Hepatocyte (in vitro differentiated cells): ENCODE measurements around the gene ABCA2. TPM values are rescaled to one million over a fixed set of nuclear protein-coding genes. Genes with fewer than 3 reads are reported as not detected.

Experiments
- DNase-seq: peaks from one replicate; pipeline ENCODE4 v3.0.0-alpha.2; 2016; ENCODE audit warnings: low spot score
- H2AFZ ChIP-seq: fragments of 200-600 bp; sonication (generic); 2 replicates; pipeline ENCODE4 v1.6.0; 2016; ENCODE audit warnings: antibody characterized with exemption, mild to moderate bottlenecking
- H3K27ac ChIP-seq: fragments of 200-600 bp; sonication (generic); 2 replicates; pipeline ENCODE4 v1.5.1; 2016; ENCODE audit warnings: mild to moderate bottlenecking
- H3K27me3 ChIP-seq: fragments of 200-600 bp; sonication (generic); 2 replicates; pipeline ENCODE4 v1.6.1; 2016
- H3K36me3 ChIP-seq: fragments of 200-600 bp; sonication (generic); replicated peaks from 2 replicates; pipeline ENCODE4 v1.5.1; 2016; ENCODE audit warnings: low read depth; ENCODE audit not compliant: insufficient read depth
- H3K4me1 ChIP-seq: fragments of 200-600 bp; sonication (generic); 2 replicates; pipeline ENCODE4 v1.5.1; 2016; ENCODE audit warnings: mild to moderate bottlenecking, moderate library complexity; ENCODE audit not compliant: insufficient read depth
- H3K4me2 ChIP-seq: fragments of 200-600 bp; sonication (generic); 2 replicates; pipeline ENCODE4 v1.6.0; 2016
- H3K4me3 ChIP-seq: fragments of 200-600 bp; sonication (generic); 2 replicates; pipeline ENCODE4 v1.5.1; 2016; ENCODE audit warnings: mild to moderate bottlenecking
- H3K79me2 ChIP-seq: fragments of 200-600 bp; sonication (generic); 2 replicates; pipeline ENCODE4 v1.6.0; 2017; ENCODE audit warnings: mild to moderate bottlenecking
- H3K9me2 ChIP-seq: fragments of 200-600 bp; sonication (generic); replicated peaks from 2 replicates; pipeline ENCODE4 v1.6.0; 2017; ENCODE audit warnings: mild to moderate bottlenecking; ENCODE audit not compliant: insufficient read depth
- H3K9me3 ChIP-seq: fragments of 200-600 bp; sonication (generic); 2 replicates; pipeline ENCODE4 v1.5.1; 2016; ENCODE audit warnings: low read depth, mild to moderate bottlenecking
- H4K20me1 ChIP-seq: fragments of 200-600 bp; sonication (generic); 2 replicates; pipeline ENCODE4 v1.6.0; 2016; ENCODE audit warnings: mild to moderate bottlenecking; ENCODE audit not compliant: insufficient read depth, poor library complexity, severe bottlenecking
- CTCF ChIP-seq: fragments of 200-600 bp; sonication (generic); IDR thresholded peaks from 2 replicates; pipeline ENCODE4 v1.5.1; 2016; ENCODE audit warnings: antibody characterized with exemption, mild to moderate bottlenecking; ENCODE audit not compliant: poor library complexity
- EZH2 ChIP-seq: fragments of 200-600 bp; sonication (generic); IDR thresholded peaks from 2 replicates; pipeline ENCODE4 v1.6.1; 2016; ENCODE audit warnings: antibody characterized with exemption, mild to moderate bottlenecking, borderline replicate concordance
- EZH2phosphoT487 ChIP-seq: fragments of 200-600 bp; sonication (generic); IDR thresholded peaks from one replicate; pipeline ENCODE4 v1.6.1; 2018; ENCODE audit warnings: antibody characterized with exemption, mild to moderate bottlenecking, low read depth, moderate library complexity; ENCODE audit not compliant: unreplicated experiment, severe bottlenecking
- WGBS: methylation state at CpG from one replicate; pipeline ENCODE4 v1.1.6; 2016; ENCODE audit warnings: low lambda C conversion rate; ENCODE audit errors: missing lambda C conversion rate; 5-methylcytosine and 5-hydroxymethylcytosine counted together
- polyA plus RNA-seq: library from polyadenylated mRNA; unstranded; fragments of >200 nt; fragmentation: Nextera tagmentation; extraction: Ambion mirVana; gene quantifications from 2 replicates; pipeline ENCODE4 v1.2.1, GENCODE V29; 2016
- total RNA-seq: library from RNA; depleted of rRNA; stranded (reverse); fragments of >200 nt; gene quantifications from 2 replicates; pipeline ENCODE4 v1.2.3, GENCODE V29; 2014

Gene ABCA2
- total and polyA plus RNA-seq, 2 experiments from 2014 or later: 14.6 to 15.6 TPM

- H3K4me3 ChIP-seq: no peak overlapping the region
- no peaks in the 10 kb centered on the region for H3K9me3 ChIP-seq
- H3K4me2 ChIP-seq: peak overlapping the region; percentile 73
- H3K4me1 ChIP-seq: peaks cover 3% of the 10 kb centered on the region
- no peaks in the 10 kb centered on the region for H4K20me1 ChIP-seq
- no peaks in the 10 kb centered on the region for H3K9me2 ChIP-seq
- H3K36me3 ChIP-seq: no peaks in the 10 kb centered on the region
- no peak overlapping the region for H2AFZ ChIP-seq
- H3K79me2 ChIP-seq: no peaks in the 10 kb centered on the region
- no peak for DNase-seq
- no peaks in the 10 kb centered on the region for H3K27me3 ChIP-seq
- TF ChIP-seq EZH2 (no peak), CTCF (no peak), EZH2phosphoT487 (no peak)
- 96% methylated on average over 2 of the region's 2 CpGs for WGBS
- H3K27ac ChIP-seq: peak overlapping the region; percentile 49
Observed at GRCh38 chr9:137071282-137071681, 43.2 kb upstream of the ABCA2 start.

GRCh38 chr9:137070906-137071275 lies 42.9 kb upstream of the ABCA2 start:
- Histone ChIP-seq H3K27me3 (no peaks in the 10 kb centered on the region), H4K20me1 (no peaks in the 10 kb centered on the region), H3K27ac (peak overlapping the region; percentile 49), H3K4me1 (peaks cover 3% of the 10 kb centered on the region), H3K4me2 (peak overlapping the region; percentile 73), H3K79me2 (no peaks in the 10 kb centered on the region), H3K9me3 (no peaks in the 10 kb centered on the region), H3K36me3 (no peaks in the 10 kb centered on the region), H3K9me2 (no peaks in the 10 kb centered on the region), H3K4me3 (no peak overlapping the region), H2AFZ (no peak overlapping the region)
- TF ChIP-seq EZH2phosphoT487 (no peak), CTCF (peak; percentile 10)
- no peak for DNase-seq
- WGBS: 34% methylated on average over 6 of the region's 6 CpGs

- Histone ChIP-seq H3K36me3 (no peaks in the 10 kb centered on the region), H3K9me2 (no peaks in the 10 kb centered on the region), H2AFZ (no peak within 1 kb of the TSS), H3K4me1 (peaks cover 3% of the 10 kb centered on the region), H3K4me3 (peak within 1 kb of the TSS; percentile 41), H4K20me1 (no peaks in the 10 kb centered on the region), H3K9me3 (no peaks in the 10 kb centered on the region), H3K27me3 (no peaks in the 10 kb centered on the region), H3K4me2 (peak within 1 kb of the TSS; percentile 73), H3K79me2 (no peaks in the 10 kb centered on the region), H3K27ac (peak within 1 kb of the TSS; percentile 49)
- 1% methylated on average over 58 of the region's 74 CpGs for WGBS
- peak; percentile 93 for DNase-seq
- TF ChIP-seq EZH2phosphoT487: no peak
- no peak for TF ChIP-seq EZH2
- TF ChIP-seq CTCF: no peak
Observed at GRCh38 chr9:137070201-137070905, 42.3 kb upstream of the ABCA2 start, which contains the start of gene SAPCD2. TSS of gene SAPCD2 (minus strand) at chr9:137070557. CDS start at chr9:137070460, 97 bp downstream.
